ENCODE data around the gene PI4K2B.
"Not testable (repeated sequence)": the region's sequence is repeated elsewhere in the genome, so short reads cannot be mapped to it uniquely, and the experiment has no call there.

Gene PI4K2B

DNA sequence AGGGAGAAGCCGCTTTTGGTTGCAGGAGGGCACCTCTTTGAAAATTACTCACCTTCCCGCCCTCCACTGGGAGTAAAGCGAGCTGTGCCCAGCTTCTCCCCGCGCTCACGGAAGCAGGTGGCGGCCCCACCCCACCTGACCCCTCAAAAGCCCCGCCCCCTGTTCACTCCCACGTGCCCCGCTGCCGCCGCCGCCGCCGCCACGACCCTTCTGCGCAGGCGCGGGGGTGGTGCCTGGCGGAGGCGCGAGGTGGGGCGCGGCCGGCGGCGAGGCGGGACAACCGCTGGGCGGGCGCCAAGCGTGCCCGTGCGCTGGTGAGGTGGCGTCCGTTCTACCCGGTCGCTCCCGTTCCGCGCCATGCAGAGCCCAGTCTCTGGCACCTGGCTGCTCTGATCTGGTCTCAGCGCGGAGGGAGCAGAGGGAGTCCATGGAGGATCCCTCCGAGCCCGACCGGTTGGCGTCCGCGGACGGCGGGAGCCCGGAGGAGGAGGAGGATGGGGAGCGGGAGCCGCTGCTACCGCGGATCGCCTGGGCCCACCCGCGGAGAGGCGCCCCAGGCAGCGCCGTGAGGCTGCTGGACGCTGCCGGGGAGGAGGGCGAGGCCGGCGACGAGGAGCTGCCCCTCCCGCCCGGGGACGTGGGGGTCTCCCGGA is at the start of gene PI4K2B:
PI4K2B (plus strand) TSS at position 297 of the 653 bp plus-strand sequence; CDS start at position 428, 131 bp downstream.
- DNase-seq (ENCODE audit: low read depth in 2 of 2): peak; percentile 49 to 60

- no peak for DNase-seq (ENCODE audit: low read depth in 2 of 2)
Measured at GRCh38 chr4:25184056-25184455, 49.8 kb upstream of the PI4K2B start.

GRCh38 chr4:25190407-25190806 is 43.4 kb upstream of the PI4K2B start:
- no peak for DNase-seq (ENCODE audit: low read depth in 2 of 2)

- DNase-seq (ENCODE audit: low read depth in 2 of 2): no peak
Measured at GRCh38 chr4:25198713-25199112, 35.1 kb upstream of the PI4K2B start.

- no peak for DNase-seq (ENCODE audit: low read depth in 2 of 2)
Measured at GRCh38 chr4:25207997-25208396, 25.8 kb upstream of the PI4K2B start.

- no peak for DNase-seq (ENCODE audit: low read depth in 2 of 2)
Measured at GRCh38 chr4:25209702-25210101, 24.1 kb upstream of the PI4K2B start.

DNA sequence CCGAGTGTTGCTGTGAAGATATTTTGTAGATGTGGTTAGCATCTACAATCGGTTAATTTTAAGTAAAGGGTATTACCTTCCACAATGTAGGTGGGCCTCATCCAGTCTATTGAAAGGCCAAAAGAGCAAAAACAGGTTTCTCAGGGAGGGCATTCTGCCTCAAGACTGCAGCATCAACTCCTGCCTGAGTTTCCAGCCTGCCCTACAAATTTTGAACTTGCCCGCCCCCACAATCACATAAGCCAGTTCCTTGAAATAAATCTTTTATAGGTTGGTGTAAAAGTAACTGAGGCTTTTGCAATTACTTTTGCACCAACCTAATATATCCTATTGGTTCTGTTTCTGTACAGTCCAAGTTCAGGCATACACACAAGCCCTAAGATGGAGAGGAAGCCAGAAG is 22.1 kb upstream of the PI4K2B start:
- DNase-seq (ENCODE audit: low read depth in 2 of 2): no peak

- DNase-seq (ENCODE audit: low read depth in 2 of 2): no peak
Measured at GRCh38 chr4:25212822-25213221, 21.0 kb upstream of the PI4K2B start.

DNA sequence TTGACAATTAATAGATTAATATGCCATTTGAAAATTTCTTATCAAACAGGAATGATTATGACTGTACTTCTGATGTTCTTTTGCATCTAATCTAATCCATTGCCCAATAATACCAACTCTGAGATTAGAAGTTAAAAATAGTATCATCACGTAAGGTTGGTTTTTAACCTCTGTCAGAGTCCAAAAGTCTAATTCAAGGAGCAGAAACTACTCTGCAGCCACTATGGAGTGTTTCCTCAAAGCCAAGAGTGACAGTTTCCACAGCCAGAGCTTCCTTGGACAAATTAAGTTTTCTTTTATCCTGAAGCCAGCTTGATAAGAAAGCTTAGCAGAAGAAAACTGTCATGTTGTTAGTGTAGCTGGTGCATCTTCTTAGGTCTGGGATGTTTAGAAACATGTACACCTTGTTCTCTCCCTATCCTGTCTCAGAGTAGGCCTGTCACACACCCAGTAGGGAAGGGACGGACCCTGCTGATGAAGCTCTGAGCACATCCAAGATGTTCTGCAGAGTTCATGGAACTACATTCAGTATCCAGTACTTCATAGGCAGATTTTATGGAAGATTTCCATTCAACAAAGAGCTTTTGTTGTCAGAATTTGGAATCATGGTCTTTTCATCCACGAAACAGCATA is 20.4 kb upstream of the PI4K2B start:
- no peak for DNase-seq (ENCODE audit: low read depth in 2 of 2)

DNA sequence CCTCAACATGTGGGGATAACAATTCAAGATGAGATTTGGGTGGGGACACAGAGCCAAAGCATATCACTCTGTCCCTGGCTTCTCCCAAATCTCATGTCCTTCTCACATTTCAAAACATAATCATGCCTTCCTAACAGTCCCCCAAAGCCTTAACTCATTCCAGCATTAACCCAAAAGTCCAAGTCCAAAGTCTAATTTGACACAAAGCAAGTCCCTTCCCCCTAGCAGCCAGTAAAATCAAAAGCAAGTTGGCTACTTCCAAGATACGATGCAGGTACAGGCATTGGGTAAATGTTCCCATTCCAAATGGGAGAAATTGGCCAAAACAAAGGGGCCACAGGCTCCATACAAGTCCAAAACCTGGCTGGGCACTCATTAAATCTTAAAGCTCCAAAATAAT is 19.1 kb upstream of the PI4K2B start:
- DNase-seq (ENCODE audit: low read depth in 2 of 2): not testable (repeated sequence)

GRCh38 chr4:25215511-25215910 is 18.3 kb upstream of the PI4K2B start:
- no peak for DNase-seq (ENCODE audit: low read depth in 2 of 2)

DNA sequence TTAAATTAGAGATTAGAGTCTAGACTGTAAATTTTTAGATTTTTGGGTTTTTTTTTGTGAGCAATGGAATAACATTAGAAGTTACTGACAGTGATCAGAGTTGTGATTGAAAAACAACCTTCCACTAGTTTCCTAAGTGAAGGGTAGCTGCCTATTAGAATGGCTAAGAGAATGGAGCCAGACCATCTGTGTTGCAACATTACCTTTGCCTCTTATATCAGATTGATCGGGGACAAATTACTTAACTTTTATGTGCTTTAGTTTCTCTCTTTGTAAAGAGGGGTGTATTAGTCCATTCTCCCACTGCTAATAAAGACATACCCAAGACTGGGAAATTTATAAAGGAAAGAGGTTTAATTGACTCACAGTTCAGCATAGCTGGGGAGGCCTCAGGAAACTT is 12.5 kb upstream of the PI4K2B start:
- no peak for DNase-seq (ENCODE audit: low read depth in 2 of 2)

GRCh38 chr4:25223802-25224375 is 9.9 kb upstream of the PI4K2B start:
- no peak for DNase-seq (ENCODE audit: low read depth in 2 of 2)

- DNase-seq (ENCODE audit: low read depth in 2 of 2): no peak
Measured at GRCh38 chr4:25229804-25230203, 4.0 kb upstream of the PI4K2B start.

- DNase-seq (ENCODE audit: low read depth in 2 of 2): no peak
Measured at GRCh38 chr4:25233194-25233593, 639 bp upstream of the PI4K2B start.

DNA sequence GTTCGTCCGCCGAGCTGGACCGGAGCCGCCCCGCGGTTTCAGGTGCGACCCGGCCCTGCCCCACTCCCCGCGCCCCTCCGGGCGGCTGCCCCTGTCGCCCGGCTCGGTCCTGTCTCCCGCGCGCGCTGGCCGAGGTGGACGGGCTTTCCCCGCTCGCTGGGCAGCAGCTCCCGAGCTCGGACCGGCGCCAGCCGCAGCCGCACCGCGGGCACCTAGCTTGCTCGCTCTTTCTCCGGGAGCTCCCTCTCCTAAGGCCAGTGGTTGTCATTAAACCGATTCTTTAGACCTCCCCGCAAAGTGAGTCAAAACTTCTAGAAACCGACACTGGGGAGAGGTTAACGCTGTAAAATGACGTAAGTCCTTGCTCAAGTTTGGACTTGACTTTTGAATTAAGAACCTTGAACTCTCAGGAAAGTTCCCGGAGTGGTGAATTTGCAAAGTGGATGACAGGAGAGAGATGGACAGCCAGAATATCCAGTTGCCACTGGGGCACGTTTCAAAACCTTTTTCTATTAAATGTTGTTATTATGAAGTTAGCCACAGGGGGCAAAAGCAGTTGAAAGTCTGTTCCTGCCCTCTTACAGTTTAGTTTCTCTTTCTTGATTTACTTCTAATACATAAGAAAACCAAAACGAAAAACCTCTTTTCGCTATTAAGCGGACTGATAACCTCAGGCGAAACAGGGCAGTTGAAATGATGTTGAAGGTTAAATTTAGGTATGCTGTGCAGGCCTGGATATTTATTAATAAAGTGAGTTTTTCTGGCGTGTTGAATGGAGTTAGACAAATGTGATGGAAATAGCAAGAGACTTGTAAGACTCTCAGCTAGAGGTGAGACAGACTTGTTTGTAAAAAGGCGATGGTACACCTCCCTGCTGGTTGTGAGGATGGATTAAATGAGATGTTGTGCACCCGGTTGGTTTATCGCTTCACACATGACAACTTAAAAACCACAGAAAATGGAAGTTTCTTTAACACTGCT is 847 bp downstream of the PI4K2B start:
- DNase-seq (ENCODE audit: low read depth in 2 of 2): peak; percentile 33 to 37

DNA sequence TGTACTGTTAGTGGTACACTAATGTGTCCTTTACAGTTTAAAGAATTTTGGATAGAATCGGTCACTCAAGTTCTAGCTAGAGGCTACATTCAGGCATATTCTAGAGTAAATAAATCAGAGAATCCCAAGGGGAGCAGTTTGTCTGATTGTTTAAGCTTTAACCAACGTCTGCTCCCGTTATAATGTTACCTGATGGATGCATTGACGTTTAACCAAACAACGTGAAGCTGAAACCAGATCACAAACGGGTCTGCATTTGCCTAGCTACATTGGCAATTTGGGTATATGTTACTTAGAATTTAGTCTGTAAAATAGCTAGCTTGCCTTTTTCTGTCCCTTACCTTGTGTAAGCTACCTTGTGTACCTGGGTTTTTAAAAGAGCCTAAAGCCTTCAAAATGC is 1.6 kb downstream of the PI4K2B start:
- DNase-seq (ENCODE audit: low read depth in 2 of 2): no peak

DNA sequence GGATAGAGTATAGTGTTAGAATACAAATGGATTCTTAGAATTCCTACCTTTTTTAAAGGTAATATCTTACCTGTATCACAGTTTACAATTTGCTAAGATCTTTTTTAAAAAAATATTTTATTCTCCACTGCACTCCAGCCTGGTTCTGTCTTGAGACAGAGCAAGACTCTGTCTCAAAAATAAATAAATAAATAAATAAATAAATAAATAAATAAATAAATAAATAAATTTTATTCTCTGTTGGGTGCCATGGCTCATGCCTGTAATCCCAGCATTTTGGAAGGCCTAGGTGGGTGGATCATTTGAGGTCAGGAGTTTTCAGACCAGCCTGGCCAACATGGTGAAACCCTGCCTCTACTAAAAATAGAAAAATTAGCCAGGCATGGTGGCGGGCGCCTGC is 2.2 kb downstream of the PI4K2B start:
- DNase-seq (ENCODE audit: low read depth in 2 of 2): not testable (repeated sequence)

- DNase-seq (ENCODE audit: low read depth in 2 of 2): no peak
Measured at GRCh38 chr4:25236971-25237370, 3.1 kb downstream of the PI4K2B start.

- no peak for DNase-seq (ENCODE audit: low read depth in 2 of 2)
Measured at GRCh38 chr4:25238052-25238451, 4.2 kb downstream of the PI4K2B start.

GRCh38 chr4:25239528-25239927 is 5.7 kb downstream of the PI4K2B start:
- DNase-seq (ENCODE audit: low read depth in 2 of 2): not testable (repeated sequence)

GRCh38 chr4:25240754-25241210 is 6.9 kb downstream of the PI4K2B start:
- not testable (repeated sequence) for DNase-seq (ENCODE audit: low read depth in 2 of 2)

Data from fibroblast of skin of left biceps (primary cell).